GM18907 (cell line): ENCODE results near the gene UBE2L5.
"Not testable (repeated sequence)": the region's sequence is repeated elsewhere in the genome, so short reads cannot be mapped to it uniquely, and the experiment has no call there.

Experiments used
- ATAC-seq: cut with Tn5 transposase; IDR thresholded peaks from one replicate; pipeline ENCODE4 v1.9.1; 2021; ENCODE audit warnings: mild to moderate bottlenecking, moderate library complexity; ENCODE audit not compliant: unreplicated experiment

Gene UBE2L5

GRCh38 chr13:30437177-30437576 lies 14.9 kb downstream of the UBE2L5 start:
- no peak for ATAC-seq

GRCh38 chr13:30438286-30438685 lies 16.0 kb downstream of the UBE2L5 start:
- ATAC-seq, result no peak

GRCh38 chr13:30440910-30441703 lies 18.8 kb downstream of the UBE2L5 start:
- peak; percentile 45 for ATAC-seq

- ATAC-seq, result no peak
Measured at GRCh38 chr13:30442926-30443325, 20.6 kb downstream of the UBE2L5 start.

GRCh38 chr13:30443491-30443890 lies 21.2 kb downstream of the UBE2L5 start:
- not testable (repeated sequence) for ATAC-seq

- peak; percentile 48 for ATAC-seq
Measured at GRCh38 chr13:30443957-30444404, 21.7 kb downstream of the UBE2L5 start.

- no peak for ATAC-seq
Measured at GRCh38 chr13:30446126-30446500, 23.8 kb downstream of the UBE2L5 start.

- no peak for ATAC-seq
Measured at GRCh38 chr13:30448441-30448840, 26.1 kb downstream of the UBE2L5 start.

GRCh38 chr13:30450066-30450465 lies 27.8 kb downstream of the UBE2L5 start:
- ATAC-seq, result no peak

- ATAC-seq, result not testable (repeated sequence)
Measured at GRCh38 chr13:30451476-30451875, 29.2 kb downstream of the UBE2L5 start.

GRCh38 chr13:30453727-30454126 lies 31.4 kb downstream of the UBE2L5 start:
- no peak for ATAC-seq

- no peak for ATAC-seq
Measured at GRCh38 chr13:30454991-30455390, 32.7 kb downstream of the UBE2L5 start.

- no peak for ATAC-seq
Measured at GRCh38 chr13:30456290-30456689, 34.0 kb downstream of the UBE2L5 start.

- no peak for ATAC-seq
Measured at GRCh38 chr13:30457306-30457891, 35.1 kb downstream of the UBE2L5 start.

GRCh38 chr13:30461279-30462066 lies 39.2 kb downstream of the UBE2L5 start:
- not testable (repeated sequence) for ATAC-seq

- ATAC-seq, result peak; percentile 43
Measured at GRCh38 chr13:30463787-30464495, 41.6 kb downstream of the UBE2L5 start.

GRCh38 chr13:30464496-30465342 lies 42.4 kb downstream of the UBE2L5 start:
- ATAC-seq, result peak; percentile 39

- ATAC-seq, result peak; percentile 3
Measured at GRCh38 chr13:30465343-30465592, 43.0 kb downstream of the UBE2L5 start.

GRCh38 chr13:30465593-30466357 lies 43.5 kb downstream of the UBE2L5 start, which contains the start of gene HMGB1:
TSS of gene HMGB1 (minus strand) at chr13:30465936. CDS start at chr13:30463680, 2,256 bp downstream.
- peak; percentile 92 for ATAC-seq

- ATAC-seq, result no peak
Measured at GRCh38 chr13:30466358-30466714, 44.0 kb downstream of the UBE2L5 start.
